Breast epithelium (tissue), 3 donors: ENCODE measurements around the gene FGGY.

ENCODE experiments used
- POLR2A ChIP-seq: fragments of 450-650 bp; IDR thresholded peaks from one replicate; pipeline ENCODE4 v1.6.1; 2016; ENCODE audit warnings: antibody characterized with exemption, mild to moderate bottlenecking, moderate library complexity
- TF ChIP-seq, protein P1 (sequence below), 3 donors: fragments of 450-650 bp; IDR thresholded peaks; one replicate each; pipeline ENCODE4 v1.5.1; 2016 to 2017; ENCODE audit warnings: antibody characterized with exemption in 3 of 3, mild to moderate bottlenecking in 3 of 3, moderate library complexity in 3 of 3

GRCh38 chr1:59399642-59400041 lies 102.7 kb downstream of the FGGY start:
- no peak for TF ChIP-seq POLR2A
- TF ChIP-seq, protein P1, sequence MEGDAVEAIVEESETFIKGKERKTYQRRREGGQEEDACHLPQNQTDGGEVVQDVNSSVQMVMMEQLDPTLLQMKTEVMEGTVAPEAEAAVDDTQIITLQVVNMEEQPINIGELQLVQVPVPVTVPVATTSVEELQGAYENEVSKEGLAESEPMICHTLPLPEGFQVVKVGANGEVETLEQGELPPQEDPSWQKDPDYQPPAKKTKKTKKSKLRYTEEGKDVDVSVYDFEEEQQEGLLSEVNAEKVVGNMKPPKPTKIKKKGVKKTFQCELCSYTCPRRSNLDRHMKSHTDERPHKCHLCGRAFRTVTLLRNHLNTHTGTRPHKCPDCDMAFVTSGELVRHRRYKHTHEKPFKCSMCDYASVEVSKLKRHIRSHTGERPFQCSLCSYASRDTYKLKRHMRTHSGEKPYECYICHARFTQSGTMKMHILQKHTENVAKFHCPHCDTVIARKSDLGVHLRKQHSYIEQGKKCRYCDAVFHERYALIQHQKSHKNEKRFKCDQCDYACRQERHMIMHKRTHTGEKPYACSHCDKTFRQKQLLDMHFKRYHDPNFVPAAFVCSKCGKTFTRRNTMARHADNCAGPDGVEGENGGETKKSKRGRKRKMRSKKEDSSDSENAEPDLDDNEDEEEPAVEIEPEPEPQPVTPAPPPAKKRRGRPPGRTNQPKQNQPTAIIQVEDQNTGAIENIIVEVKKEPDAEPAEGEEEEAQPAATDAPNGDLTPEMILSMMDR (IDR thresholded peaks at IDR 0.05) = no peak
